NT2/D1 (cell line): ENCODE data around the gene FUNDC2.
"Not testable (repeated sequence)": the region's sequence is repeated elsewhere in the genome, so short reads cannot be mapped to it uniquely, and the experiment has no call there.

Source experiments
- DNase-seq: peaks from one replicate; pipeline ENCODE4 v3.0.0-alpha.2; 2011; ENCODE audit warnings: low read depth, low spot score
- H3K27me3 ChIP-seq: 2 replicates; pipeline ENCODE4 v1.6.0; 2011; ENCODE audit warnings: mild to moderate bottlenecking; ENCODE audit not compliant: insufficient read length, insufficient read depth
- H3K36me3 ChIP-seq: 2 replicates; pipeline ENCODE4 v1.6.1; 2011; ENCODE audit warnings: mild to moderate bottlenecking, low read length, mixed read lengths; ENCODE audit not compliant: insufficient read depth, insufficient read length
- H3K4me1 ChIP-seq: 2 replicates; pipeline ENCODE4 v1.5.1; 2011; ENCODE audit not compliant: insufficient read depth, insufficient read length
- H3K4me3 ChIP-seq: 2 replicates; pipeline ENCODE4 v1.5.1; 2011; ENCODE audit warnings: low read depth; ENCODE audit not compliant: insufficient read length
- H3K9ac ChIP-seq: 2 replicates; pipeline ENCODE4 v1.6.0; 2011; ENCODE audit warnings: low read depth; ENCODE audit not compliant: insufficient read length
- H3K9me3 ChIP-seq: 2 replicates; pipeline ENCODE4 v1.5.1; 2011; ENCODE audit warnings: mild to moderate bottlenecking, low read length; ENCODE audit not compliant: insufficient read depth
- SUZ12 ChIP-seq: IDR thresholded peaks from 2 replicates; pipeline ENCODE4 v1.6.1; 2011; ENCODE audit not compliant: insufficient read length, insufficient read depth; ENCODE audit errors: extremely low read depth
- YY1 ChIP-seq: IDR thresholded peaks from 2 replicates; pipeline ENCODE4 v1.6.1; 2011; ENCODE audit not compliant: insufficient read length, insufficient read depth
- ZNF274 ChIP-seq: IDR thresholded peaks from 2 replicates; pipeline ENCODE4 v1.6.1; 2011; ENCODE audit warnings: mild to moderate bottlenecking, low read depth, low read length

FUNDC2 gene

GRCh38 chrX:154990496-154990895 lies 36.1 kb upstream of the FUNDC2 start:
- Histone ChIP-seq H3K36me3 (no peaks in the 10 kb centered on the region), H3K9ac (no peak overlapping the region), H3K4me1 (no peaks in the 10 kb centered on the region), H3K9me3 (no peaks in the 10 kb centered on the region), H3K27me3 (no peaks in the 10 kb centered on the region), H3K4me3 (no peak overlapping the region)
- TF ChIP-seq ZNF274 (no peak), SUZ12 (no peak), YY1 (no peak)
- no peak for DNase-seq

GRCh38 chrX:154991039-154991438 lies 35.6 kb upstream of the FUNDC2 start:
- H3K27me3 ChIP-seq = no peaks in the 10 kb centered on the region
- no peak overlapping the region for H3K9ac ChIP-seq
- DNase-seq = no peak
- H3K9me3 ChIP-seq = no peaks in the 10 kb centered on the region
- no peaks in the 10 kb centered on the region for H3K36me3 ChIP-seq
- TF ChIP-seq ZNF274 = no peak
- H3K4me1 ChIP-seq = no peaks in the 10 kb centered on the region
- H3K4me3 ChIP-seq = no peak overlapping the region

- no peak for TF ChIP-seq ZNF274
- no peak for TF ChIP-seq YY1
- TF ChIP-seq SUZ12 = no peak
- no peak overlapping the region for H3K4me3 ChIP-seq
- no peak for DNase-seq
- no peaks in the 10 kb centered on the region for H3K9me3 ChIP-seq
- H3K9ac ChIP-seq = no peak overlapping the region
- no peaks in the 10 kb centered on the region for H3K4me1 ChIP-seq
- no peaks in the 10 kb centered on the region for H3K36me3 ChIP-seq
- no peaks in the 10 kb centered on the region for H3K27me3 ChIP-seq
These were observed 35.2 kb upstream of the FUNDC2 start for GRCh38 chrX:154991476-154991875.

GRCh38 chrX:154998204-154998880 lies 28.3 kb upstream of the FUNDC2 start:
- Histone ChIP-seq H3K36me3 (no peaks in the 10 kb centered on the region), H3K4me1 (no peaks in the 10 kb centered on the region), H3K9ac (no peak overlapping the region), H3K9me3 (no peaks in the 10 kb centered on the region), H3K27me3 (no peaks in the 10 kb centered on the region), H3K4me3 (no peak overlapping the region)
- no peak for DNase-seq
- TF ChIP-seq YY1 (no peak), ZNF274 (no peak), SUZ12 (no peak)

GRCh38 chrX:155000841-155001240 lies 25.8 kb upstream of the FUNDC2 start:
- Histone ChIP-seq H3K9ac (no peak overlapping the region), H3K9me3 (no peaks in the 10 kb centered on the region), H3K36me3 (no peaks in the 10 kb centered on the region), H3K4me3 (no peak overlapping the region), H3K4me1 (no peaks in the 10 kb centered on the region), H3K27me3 (no peaks in the 10 kb centered on the region)
- no peak for TF ChIP-seq ZNF274
- TF ChIP-seq SUZ12 = no peak
- no peak for TF ChIP-seq YY1
- DNase-seq = no peak

GRCh38 chrX:155001873-155002272 lies 24.8 kb upstream of the FUNDC2 start:
- TF ChIP-seq SUZ12 (no peak), ZNF274 (no peak), YY1 (no peak)
- H3K9ac ChIP-seq = no peak overlapping the region
- no peaks in the 10 kb centered on the region for H3K4me1 ChIP-seq
- no peaks in the 10 kb centered on the region for H3K27me3 ChIP-seq
- no peaks in the 10 kb centered on the region for H3K9me3 ChIP-seq
- no peak for DNase-seq
- H3K4me3 ChIP-seq = no peak overlapping the region
- no peaks in the 10 kb centered on the region for H3K36me3 ChIP-seq

GRCh38 chrX:155005190-155005589 lies 21.5 kb upstream of the FUNDC2 start:
- TF ChIP-seq SUZ12 = no peak
- TF ChIP-seq ZNF274 = no peak
- TF ChIP-seq YY1 = no peak
- Histone ChIP-seq H3K9ac (no peak overlapping the region), H3K4me1 (no peaks in the 10 kb centered on the region), H3K4me3 (no peak overlapping the region), H3K9me3 (no peaks in the 10 kb centered on the region), H3K27me3 (no peaks in the 10 kb centered on the region), H3K36me3 (no peaks in the 10 kb centered on the region)
- DNase-seq = no peak

- DNase-seq, H3K4me1 ChIP-seq, H3K27me3 ChIP-seq, H3K9ac ChIP-seq, H3K9me3 ChIP-seq, H3K4me3 ChIP-seq, H3K36me3 ChIP-seq: not testable (repeated sequence)
These were observed 20.3 kb upstream of the FUNDC2 start for GRCh38 chrX:155006379-155006778.

- H3K9me3 ChIP-seq, H3K27me3 ChIP-seq, DNase-seq, H3K4me1 ChIP-seq, H3K9ac ChIP-seq, H3K36me3 ChIP-seq, H3K4me3 ChIP-seq: not testable (repeated sequence)
These were observed 19.6 kb upstream of the FUNDC2 start for GRCh38 chrX:155006913-155007671.

- DNase-seq, H3K27me3 ChIP-seq, H3K4me3 ChIP-seq, H3K9me3 ChIP-seq, H3K36me3 ChIP-seq, H3K4me1 ChIP-seq, H3K9ac ChIP-seq: not testable (repeated sequence)
These were observed 18.1 kb upstream of the FUNDC2 start for GRCh38 chrX:155008578-155008977.
